Tibial nerve (tissue), 4 donors: ENCODE results near the gene HSD17B3.

Experiments
- CTCF ChIP-seq, 5 experiments: fragments of 200-600 bp in 3 of 5; fragments of 450-650 bp in 2 of 5; sonication (generic) in 3 of 5; IDR thresholded peaks; one replicate each; pipeline ENCODE4 v1.5.1; 2016 to 2019; ENCODE audit warnings: antibody characterized with exemption in 5 of 5, mild to moderate bottlenecking in 3 of 5, moderate library complexity in 2 of 5
- EP300 ChIP-seq, 2 donors: sonication (generic); formaldehyde crosslinking; IDR thresholded peaks; one replicate each; pipeline ENCODE4 v1.6.1; 2017; ENCODE audit warnings: antibody characterized with exemption in 2 of 2, mild to moderate bottlenecking in 1 of 2
- POLR2A ChIP-seq, 2 donors: fragments of 450-650 bp; IDR thresholded peaks; one replicate each; pipeline ENCODE4 v1.6.1; 2017; ENCODE audit warnings: antibody characterized with exemption in 2 of 2, mild to moderate bottlenecking in 2 of 2, moderate library complexity in 2 of 2

- no peak for TF ChIP-seq CTCF (IDR thresholded peaks at IDR 0.05)
- TF ChIP-seq EP300 (IDR thresholded peaks at IDR 0.05): no peak
- TF ChIP-seq POLR2A (IDR thresholded peaks at IDR 0.05): no peak
Measured at GRCh38 chr9:96249746-96250145, 52.2 kb downstream of the HSD17B3 start.
